DMS53 treated with DMSO at 0.1 percent for 48 hours (cell line): ENCODE data around the gene ABCD3.

Experiments used
- DNase-seq: peaks from one replicate; lab custom pipeline; 2025; ENCODE audit not compliant: unreplicated experiment; lab: John Stamatoyannopoulos, UW

Gene ABCD3

DNA sequence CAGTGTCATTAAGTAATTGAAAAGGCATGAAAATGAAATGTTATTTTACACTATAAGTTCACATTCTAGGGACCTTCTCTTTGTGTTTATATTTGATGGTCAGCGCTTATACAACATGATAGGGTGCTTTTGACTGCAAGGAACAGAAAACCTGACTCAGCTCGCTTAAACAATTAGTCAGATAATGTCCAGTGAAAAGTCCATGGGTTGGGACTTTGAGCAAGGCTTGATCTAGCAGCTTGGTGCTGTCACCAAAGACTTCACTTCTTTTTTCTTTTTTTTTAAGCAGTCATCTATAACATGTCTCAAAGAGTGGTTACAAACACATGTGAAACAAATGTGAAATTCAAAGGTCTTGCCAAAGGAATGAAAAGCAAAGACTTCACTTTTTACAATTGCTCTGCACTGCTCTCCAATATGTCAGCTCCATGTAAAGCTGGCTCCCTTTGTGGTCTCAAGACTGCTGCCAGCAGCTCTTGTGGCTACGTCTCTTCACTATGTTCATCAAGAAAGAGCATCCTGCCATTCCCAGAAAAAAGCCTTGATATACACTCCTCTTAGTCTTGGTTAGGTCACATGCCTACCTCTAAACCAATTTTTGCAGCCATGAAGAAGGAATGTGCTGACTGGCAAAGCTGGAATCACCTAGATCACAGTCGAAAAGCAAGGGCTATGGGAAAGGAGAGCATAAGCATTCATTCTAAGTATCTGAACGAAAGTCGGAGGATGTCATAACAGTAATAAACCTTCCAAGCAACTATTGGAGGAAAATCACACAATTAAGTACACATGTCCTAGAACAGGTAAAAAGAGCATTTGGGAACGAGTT lies 108.2 kb downstream of the ABCD3 start:
- DNase-seq = no peak

DNA sequence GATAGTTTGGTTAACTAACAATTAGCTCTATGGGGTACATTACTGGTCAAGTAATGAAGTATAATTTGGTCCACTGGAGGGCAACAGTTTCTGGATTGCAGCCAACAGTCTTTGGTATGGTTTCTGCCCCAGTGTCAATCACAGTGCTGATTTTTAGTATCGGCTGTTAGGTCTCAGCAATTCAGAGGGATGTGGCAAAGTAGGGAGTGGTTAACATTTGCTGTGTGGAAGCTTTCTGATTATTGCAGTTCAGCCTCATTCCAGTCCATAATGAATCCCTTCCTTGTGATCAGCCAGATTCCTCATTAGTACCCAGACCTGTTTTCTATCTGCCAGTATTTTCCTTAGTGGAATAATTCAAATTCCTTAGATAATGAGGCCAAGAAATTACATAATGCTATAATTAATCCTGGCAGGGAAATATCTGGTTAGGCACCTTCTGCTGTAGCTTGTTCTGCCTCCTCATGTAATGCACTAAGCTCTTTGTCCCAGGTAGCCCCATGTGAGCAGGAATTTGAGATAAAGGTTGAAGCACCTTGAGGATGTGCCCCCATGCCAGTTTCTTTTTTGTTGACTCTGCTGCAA lies 109.3 kb downstream of the ABCD3 start:
- DNase-seq = no peak

DNA sequence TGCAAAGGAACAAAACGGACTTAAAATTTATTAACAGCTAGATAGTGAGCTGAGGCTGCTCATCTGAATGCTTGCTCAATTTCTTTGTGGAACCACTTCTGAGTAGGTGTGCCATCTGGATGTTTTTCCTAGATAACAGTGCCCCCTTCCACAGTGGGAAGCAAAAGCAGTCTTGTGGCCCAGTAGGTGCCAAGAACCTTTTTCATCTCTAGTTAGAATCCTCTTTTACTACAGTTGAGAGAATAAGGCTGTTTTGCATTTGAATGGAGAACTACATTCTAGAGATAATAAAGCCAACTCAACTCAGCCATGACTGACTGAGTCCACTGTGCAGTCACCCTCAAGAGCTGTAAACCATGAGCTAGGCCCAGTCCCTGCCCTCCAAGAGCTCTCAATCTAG lies 110.1 kb downstream of the ABCD3 start:
- DNase-seq = no peak

DNA sequence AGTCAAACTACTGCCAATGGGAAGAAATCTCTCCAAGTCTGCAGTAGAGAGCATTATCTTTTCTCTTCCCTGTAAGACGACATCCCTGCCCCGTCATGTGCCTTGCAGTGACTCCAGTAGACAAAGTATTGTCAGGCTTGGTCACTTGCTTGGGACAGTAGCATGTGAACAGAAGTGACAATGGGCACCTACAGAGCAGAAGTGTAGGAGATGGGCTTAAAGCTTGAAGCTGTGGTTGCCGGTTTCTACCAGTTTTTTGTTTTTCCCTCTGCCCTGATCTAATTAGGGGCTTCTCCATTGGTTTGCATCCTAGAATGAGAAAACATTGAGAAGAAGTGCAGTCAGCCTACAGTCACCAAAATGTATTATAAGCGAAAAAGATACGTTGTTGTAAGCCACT lies 110.6 kb downstream of the ABCD3 start:
- no peak for DNase-seq

DNA sequence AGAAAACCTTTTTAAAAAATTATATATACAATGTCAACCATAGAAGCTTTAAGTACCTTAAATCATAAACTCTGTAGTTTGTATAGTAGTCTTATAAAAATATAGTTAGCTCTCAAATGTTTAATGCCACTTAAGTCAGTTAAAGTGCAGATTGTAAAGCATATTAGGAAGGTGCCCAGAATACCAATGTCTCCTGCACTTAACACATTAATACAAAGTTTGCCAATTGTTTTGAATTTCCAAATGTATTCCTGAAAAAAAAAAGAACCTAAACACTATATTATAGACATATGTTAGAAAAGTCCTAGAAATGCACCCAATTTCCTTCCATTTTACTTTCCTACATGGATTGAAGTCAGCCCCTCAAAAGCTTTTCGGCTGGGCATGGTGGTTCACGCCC lies 111.2 kb downstream of the ABCD3 start:
- DNase-seq = no peak

DNA sequence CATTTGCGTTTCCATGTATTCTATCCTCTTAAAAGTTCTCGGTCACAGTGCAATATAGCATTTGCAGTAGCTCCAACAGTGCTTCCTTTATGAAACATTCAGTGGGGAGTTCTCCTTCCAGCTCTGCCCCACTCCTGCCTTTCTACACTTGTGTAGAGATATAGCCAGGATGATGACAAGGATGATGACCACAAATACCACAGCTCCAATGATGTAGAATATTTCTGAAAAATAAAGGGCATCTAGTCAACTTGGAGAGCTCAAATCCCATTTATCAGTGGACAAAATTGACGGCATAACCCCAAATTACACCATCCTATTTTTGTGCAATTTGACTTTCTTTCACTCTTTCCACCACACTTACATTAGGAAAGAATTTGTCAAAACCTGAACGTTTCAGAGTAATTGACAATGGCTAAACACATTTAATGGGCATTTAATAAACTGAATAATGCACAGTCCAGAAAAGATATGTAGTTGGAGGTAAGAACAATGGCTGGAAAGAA lies 112.2 kb downstream of the ABCD3 start:
- DNase-seq = no peak

DNA sequence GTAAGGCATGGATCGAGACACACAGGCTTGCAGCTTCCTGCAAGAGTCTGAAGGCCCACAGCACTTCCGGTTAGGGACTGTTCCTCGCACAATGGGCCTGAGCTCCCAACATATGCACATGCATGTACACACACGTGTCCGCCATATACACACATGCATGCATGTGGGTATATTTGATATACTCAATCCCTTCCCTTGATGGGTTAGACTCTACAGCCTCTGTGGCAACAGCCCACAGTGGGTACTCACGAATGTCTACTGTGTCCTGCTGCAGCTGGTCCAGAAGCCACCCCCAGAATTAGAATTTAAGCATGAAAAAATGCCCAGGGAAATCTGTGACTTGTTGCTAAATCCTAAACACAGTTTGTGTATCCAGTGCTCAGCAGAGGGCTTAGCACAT lies 113.5 kb downstream of the ABCD3 start:
- no peak for DNase-seq

DNA sequence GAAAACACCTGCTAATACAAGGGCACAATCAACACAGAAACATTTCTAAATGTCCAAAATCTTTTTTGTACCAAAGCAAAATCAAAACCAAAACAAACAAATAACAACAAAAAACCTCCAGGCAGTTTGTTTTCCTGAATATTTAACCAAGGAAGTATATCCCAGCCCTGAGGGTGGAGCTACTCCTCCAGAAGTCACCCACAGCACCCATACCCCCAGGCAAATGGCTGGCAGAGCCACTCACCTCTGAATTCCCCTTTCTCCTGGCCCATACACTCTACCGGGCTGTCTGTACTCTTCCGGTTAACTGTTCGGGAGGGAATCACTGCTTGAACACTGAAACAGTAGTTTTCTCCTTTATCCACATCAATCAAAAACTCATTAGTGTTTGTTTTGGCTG lies 113.9 kb downstream of the ABCD3 start:
- DNase-seq = no peak

DNA sequence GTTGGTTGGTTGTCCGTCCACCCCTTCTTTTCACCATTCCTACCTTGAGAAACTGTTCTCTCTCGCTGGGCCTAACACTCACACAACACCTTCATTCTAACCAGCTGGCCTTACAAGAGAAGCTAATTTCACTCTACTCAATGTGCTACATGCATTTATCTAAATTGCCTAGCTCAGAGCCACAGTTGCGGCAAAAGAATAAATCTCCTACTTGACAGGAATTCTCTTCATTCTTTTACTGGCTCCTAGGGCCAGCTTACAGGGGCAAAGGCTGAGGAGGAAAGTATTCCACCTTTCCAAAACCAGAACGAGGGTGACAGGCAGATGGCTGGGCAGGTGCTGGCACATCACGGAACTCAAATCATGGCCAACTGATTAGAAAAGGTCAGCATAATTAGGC lies 116.9 kb downstream of the ABCD3 start:
- DNase-seq = no peak

DNA sequence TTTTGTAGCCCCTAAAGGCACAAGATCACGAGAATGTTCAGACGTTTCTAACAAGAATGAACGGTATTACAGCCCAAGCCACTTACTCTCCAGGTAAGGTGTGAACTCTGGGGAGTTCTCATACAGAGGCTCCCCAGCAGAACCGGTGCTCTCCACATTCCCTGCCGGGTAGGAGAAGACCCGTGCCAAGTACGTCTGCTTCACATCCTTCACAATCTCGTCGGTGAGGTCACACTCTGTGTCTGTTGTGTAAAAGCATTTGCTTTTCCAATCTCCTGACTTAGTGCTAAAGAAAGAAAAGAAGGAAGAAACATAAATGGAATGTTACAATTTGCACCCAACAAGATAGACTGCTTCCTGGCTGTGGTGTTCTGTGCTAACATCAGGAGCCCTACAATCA lies 117.7 kb downstream of the ABCD3 start:
- DNase-seq = no peak

DNA sequence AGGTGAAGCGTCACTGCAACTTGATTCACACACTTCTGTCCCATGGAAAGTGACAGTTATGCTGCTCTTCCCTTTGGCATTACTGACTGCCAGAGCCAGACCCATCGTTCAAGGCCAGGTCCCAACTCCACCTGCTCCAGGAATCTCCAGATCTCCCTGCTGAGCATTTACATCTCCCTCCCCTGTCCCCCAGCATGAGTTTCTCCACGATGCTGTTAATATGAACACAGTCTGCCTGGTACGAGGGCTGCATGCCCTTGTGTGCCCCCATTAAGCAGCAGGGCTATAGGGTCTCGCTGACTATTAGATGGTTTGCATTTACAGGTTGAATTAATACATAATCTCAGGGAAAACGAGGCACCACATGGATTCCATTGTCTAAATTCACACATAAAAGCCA lies 119.1 kb downstream of the ABCD3 start:
- no peak for DNase-seq

DNA sequence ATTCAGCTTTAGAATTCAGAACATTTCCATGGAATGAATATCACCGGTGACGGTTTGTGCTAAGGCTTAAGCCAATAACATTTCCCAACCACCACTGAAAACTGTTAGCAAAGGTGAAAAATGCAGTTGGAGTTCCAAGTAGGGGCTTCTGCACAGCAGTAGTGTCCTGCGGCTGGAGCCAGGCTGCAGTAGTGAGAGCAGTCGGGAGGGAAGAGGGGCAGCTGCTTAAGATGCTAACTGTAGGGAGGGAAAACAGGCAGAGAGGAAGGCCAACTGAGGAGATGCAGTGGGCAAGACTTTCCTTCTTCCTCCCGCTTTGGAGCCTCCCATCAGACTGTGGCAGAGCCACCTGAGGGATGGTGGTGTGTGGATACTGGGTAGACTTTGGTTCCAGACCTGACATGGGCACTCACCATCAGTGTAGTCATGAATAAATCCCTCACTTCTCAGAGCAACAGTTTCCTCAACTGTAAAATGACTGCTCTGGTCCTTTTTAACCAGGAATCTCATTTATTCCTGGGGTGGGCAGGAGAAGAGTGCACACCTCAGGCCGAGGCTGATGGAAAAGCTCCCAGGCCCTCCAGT lies 120.1 kb downstream of the ABCD3 start:
- DNase-seq = no peak

DNA sequence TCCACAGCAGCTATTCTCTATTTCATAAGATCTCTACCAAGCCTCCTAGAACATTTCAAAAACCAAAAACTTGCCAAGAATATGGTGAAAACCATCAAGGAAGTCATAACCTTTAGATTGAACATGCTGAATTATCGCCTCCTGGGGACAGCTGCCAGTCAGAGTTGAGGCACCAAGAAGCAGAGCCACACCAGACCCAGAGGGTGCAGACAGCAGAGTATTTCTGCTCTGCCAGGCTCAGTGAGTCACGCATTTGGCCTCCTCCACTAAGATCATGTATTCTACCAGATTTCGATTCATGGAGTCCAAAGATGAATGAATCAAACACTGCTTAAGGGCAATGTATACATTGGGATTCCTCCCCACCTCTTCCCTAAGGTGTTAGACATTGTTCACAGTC lies 121.3 kb downstream of the ABCD3 start:
- DNase-seq = no peak

DNA sequence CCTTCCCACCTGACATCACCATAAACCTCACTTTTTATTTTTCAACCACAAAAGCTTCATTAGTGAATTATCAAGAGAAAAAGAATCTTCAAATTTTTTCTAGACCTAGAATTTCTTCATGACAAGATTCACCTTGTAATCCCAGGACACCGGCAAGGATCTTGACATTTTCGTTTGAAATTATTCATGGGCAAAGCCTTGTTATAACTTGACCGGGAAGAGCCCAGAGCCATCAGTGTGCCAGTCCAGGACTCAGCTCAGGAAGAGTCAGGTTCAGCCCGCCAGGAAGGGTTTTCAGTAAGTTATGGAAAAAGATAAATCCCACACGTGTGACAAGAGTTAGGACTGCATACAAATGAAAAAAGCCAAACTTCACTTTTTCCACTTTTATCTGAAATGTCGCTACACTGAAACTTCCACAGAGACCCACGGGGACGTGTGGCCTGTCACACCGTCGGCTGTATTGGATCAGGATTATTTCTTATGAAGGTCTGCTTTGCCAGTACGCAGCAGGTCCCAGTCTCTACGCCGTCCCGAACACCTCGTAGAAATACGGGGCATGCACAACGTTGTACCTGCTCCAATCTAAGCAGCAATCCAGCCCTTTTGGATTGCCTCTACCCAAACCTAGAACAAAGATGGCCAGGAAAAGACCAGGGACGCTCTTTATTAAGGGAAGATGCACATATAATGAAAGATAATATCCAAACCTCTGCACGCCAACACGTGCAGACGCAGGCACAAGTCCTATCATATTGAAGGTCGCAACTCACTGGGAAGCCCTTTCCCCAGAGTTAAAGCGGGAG lies 122.5 kb downstream of the ABCD3 start:
- DNase-seq = peak; percentile 43

DNA sequence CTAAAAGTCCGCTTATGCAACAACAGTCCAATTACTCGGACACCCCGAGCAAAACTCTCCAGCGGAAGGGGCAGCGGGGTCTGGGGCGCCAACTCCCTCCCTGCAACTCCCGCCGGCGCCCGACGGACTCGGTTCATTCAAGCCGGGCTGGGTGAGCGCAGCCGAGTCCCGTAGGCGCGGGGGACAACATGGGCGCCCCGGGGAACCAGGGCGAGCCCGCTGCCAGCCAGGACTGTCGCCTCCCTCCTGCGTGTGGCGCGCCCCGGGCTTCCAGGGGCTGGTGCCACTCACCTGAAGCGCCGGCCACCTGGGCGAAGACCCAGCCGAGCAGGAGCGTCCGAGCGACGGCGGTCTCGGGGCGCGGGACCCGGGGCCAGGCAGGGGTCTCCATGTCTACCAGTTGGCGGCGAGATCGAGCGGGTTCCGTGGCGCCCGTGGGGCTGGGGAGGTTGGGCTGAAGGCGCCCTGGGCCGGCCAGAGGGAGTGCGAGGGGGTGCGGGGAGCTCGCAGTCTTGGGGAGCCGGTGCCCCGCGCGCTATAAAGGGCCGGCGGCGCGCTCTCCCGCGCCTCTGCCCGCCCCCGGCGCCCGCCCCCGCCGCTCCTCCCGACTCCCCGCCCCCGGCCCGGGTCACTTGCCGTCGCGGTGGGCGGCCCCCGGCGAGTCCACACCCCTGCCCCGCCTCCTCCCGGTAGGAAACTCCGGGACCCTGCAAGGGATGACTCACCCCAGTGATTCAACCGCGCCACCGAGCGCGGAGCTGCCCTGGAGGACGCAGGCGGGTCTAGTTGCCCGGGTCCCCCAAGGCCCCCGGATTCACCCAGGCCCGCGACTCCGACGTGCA lies 123.3 kb downstream of the ABCD3 start, which contains the start of gene F3:
Gene F3, minus strand, starts transcription at position 514 of the 842 bp plus-strand sequence. Its CDS starts 123 bp downstream, at position 391.
- peak; percentile 80 for DNase-seq

DNA sequence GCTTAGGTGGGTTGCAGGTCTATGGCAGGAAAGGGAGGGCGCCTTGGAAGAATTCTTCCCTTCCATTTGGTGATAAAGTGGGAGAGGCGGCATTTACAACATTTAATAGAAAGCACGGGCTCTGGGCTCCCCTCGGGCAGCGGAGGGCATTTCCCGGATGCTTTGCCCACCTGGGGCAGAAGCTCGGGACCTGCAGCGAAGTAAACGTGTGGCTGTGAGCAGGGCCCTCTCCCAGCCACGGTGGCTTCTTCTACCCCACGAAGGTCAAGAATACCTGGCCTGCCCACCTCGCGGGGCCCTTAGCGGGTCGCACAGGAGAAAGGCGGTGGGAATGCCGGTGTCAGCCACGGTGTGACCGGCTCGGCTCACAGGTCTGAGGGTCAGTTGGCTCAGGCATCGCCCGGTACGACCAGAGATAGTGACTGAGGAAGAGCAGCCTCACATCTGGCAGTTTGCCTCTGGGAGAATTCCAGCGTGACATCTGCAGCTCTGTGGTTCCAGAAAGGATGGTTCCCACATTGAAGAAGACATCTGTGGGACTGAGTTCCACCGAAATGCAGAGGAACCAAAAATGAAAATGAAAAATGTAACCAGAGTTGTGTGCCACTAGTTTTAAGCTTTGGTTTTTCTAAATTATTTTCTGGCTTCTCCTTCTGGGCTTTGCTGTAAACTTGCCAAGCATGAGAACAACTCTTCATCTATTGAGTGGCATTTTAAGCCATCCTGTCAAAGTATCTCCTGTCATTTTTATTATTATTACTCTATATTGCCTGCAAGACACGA lies 124.1 kb downstream of the ABCD3 start:
- peak; percentile 34 for DNase-seq

DNA sequence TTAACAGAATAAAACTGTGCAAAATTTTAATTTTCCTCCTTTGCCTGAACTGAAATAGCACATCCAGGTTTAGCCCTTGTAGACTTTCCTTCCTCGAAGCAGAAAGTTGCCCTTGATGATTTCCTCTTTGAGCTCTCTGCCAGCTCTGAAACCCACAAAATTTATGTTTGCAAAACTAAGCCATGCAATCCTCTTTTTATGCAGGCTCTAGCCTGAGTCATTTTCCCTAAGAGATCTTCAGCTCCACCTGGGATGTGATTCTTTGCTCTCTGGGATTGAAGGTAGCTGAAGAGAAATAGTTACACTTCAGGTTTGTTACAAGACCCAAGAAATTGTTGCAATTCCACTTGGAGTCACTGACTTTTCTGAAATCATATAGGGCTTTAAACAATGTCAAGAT lies 124.8 kb downstream of the ABCD3 start:
- peak; percentile 18 for DNase-seq

DNA sequence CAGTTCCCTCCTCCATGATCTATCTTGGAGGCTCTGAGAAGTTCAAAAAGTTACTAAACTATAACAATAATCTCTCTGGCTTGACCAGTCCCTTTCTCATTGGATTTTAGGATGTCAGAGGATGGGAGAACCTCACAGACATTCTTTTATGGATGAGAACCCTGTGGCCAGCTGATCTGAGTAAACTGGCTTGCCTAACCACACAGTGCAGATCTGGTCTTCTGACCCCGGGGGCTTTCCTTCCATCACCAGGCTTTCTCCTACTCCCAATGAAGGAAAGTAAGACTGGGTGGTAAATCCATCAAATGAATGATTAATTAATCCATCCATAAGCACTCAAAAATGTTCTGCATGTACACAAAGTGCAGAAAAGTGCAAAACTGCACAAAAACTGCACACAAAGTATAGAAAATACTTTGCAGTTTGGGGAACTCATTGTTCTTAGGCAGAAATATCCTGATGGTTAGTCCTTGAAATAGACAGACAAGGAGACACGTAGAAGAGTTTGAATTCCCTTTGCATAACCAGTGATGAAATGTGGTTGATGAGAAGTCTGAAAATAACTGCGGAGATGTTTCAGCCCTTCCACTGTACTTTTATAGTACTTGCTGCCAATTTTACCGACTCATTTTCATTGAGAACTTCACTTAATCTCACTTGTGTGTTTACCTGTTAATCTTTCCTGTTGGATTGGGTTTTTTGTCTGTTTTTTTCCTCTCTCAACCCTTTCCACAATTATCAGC lies 125.9 kb downstream of the ABCD3 start:
- DNase-seq = no peak
